Heart left ventricle (tissue), 13 donors: ENCODE measurements around the gene MATK.

Experiments used
- CTCF ChIP-seq, 12 donors: fragments of 200-600 bp; sonication (generic) in 4 of 12; IDR thresholded peaks; one replicate each; pipeline versions ENCODE4 v1.5.0 to v1.8.0; 2018 to 2022; ENCODE audit warnings: antibody characterized with exemption in 12 of 12, mild to moderate bottlenecking in 5 of 12
- POLR2A ChIP-seq, 2 donors: fragments of 450-650 bp; IDR thresholded peaks; one replicate each; pipeline ENCODE4 v1.6.1; 2017; ENCODE audit warnings: antibody characterized with exemption in 2 of 2, mild to moderate bottlenecking in 2 of 2, moderate library complexity in 2 of 2
- donor health status: ischemic (EF 13 %, LVEDD 7.1; RV severe dilation, severe dysfunction).
- donor health status: DM: no; HTN: yes; CAD: no.
- donor health status: DM: no; HTN: no; CAD: no.
- donor health status: ischemic (EF 25% LVEDD 6.9; RV normal size, moderate dysfunction).
- donor health status: ischemic (EF 25% LVEDD 5.7; RV mildly dilated, moderate dysfunction).
- donor health status: ischemic (EF 35%, LVEDD 5.7; RV mildly dilated, moderate dysfunction).
- donor health status: nonischemic (EF 11% LVEDD 7.7; RV severe dilation, severe dysfunction).
- donor health status: DM: yes; HTN: yes; CAD: no.
- donor health status: PGD.
- donor health status: ischemic (EF 29% LVEDD 5.4; RV normal size, mild dysfunction).
- donor health status: nonischemic (EF 23%, LVEDD 6.1; RV moderate dilation, normal function).

DNA sequence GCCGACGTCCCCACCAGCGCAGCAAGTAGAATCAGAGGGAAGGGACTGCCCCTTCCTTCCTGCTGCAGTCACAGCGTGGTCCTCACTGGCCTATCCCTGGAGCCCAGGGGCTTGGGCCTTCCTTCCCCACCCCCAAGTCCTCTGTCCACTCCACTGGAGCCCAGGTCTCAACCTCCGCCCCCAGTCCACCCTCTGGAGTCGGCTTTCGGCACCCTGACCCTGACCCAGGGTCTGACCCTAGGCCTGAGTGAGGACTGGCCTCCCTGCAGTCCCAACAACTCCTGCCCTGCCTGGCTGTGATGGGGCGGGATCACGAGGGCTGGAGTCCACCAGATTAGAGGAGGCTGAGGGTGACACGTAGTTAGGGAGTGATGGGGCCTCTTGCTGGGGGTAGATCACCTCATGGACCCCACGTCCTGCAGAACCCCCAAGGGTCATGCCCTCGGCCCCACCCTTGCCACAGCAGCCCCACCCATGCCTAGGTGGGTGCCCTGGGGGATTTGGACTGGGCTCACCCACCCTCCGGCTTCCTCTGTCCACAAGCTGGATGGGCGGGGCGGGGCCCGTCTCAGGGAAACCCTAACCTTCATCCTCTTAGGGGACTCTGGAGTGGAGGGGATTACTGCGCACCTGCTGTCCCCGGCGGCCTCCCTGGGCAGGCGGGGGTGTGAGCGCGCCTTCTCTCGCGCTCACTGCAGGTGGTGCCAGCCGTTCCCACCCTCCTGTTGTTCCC is 18.0 kb downstream of the MATK start:
- TF ChIP-seq CTCF (IDR thresholded peaks at IDR 0.05) (no peak), POLR2A (IDR thresholded peaks at IDR 0.05) (no peak)
